HG02981 (cell line): ENCODE data around the gene DDI2.
"Not testable (repeated sequence)": the region's sequence is repeated elsewhere in the genome, so short reads cannot be mapped to it uniquely, and the experiment has no call there.

Source experiments
- ATAC-seq: cut with Tn5 transposase; IDR thresholded peaks from one replicate; pipeline ENCODE4 v1.9.1; 2021; ENCODE audit warnings: mild to moderate bottlenecking, moderate library complexity; ENCODE audit not compliant: unreplicated experiment

Gene DDI2

GRCh38 chr1:15617173-15618076, at the start of gene DDI2:
Gene DDI2 (plus strand): TSS chr1:15617458. CDS start chr1:15617671, 213 bp downstream.
- peak; percentile 58 for ATAC-seq

GRCh38 chr1:15568387-15569073, 48.7 kb upstream of the DDI2 start:
- no peak for ATAC-seq

GRCh38 chr1:15570861-15571260, 46.4 kb upstream of the DDI2 start:
- ATAC-seq: no peak

GRCh38 chr1:15571266-15571665, 46.0 kb upstream of the DDI2 start:
- no peak for ATAC-seq

- ATAC-seq: no peak
Observed at GRCh38 chr1:15573477-15573876, 43.8 kb upstream of the DDI2 start.

GRCh38 chr1:15574741-15575140, 42.5 kb upstream of the DDI2 start:
- ATAC-seq: no peak

GRCh38 chr1:15575549-15576150, 41.6 kb upstream of the DDI2 start:
- ATAC-seq: no peak

- no peak for ATAC-seq
Observed at GRCh38 chr1:15577691-15578090, 39.6 kb upstream of the DDI2 start.

- ATAC-seq: no peak
Observed at GRCh38 chr1:15578921-15579682, 38.2 kb upstream of the DDI2 start.

GRCh38 chr1:15579683-15580047, 37.6 kb upstream of the DDI2 start:
- no peak for ATAC-seq

GRCh38 chr1:15583016-15583706, 34.1 kb upstream of the DDI2 start:
- ATAC-seq: no peak

GRCh38 chr1:15584489-15585363, 32.5 kb upstream of the DDI2 start, which contains the start of gene AGMAT:
Gene AGMAT (minus strand): TSS chr1:15585051. CDS start chr1:15584967, 84 bp downstream.
- peak; percentile 75 for ATAC-seq

- ATAC-seq: no peak
Observed at GRCh38 chr1:15592285-15592684, 25.0 kb upstream of the DDI2 start.

- no peak for ATAC-seq
Observed at GRCh38 chr1:15595809-15596617, 21.2 kb upstream of the DDI2 start.

GRCh38 chr1:15598436-15598835, 18.8 kb upstream of the DDI2 start:
- ATAC-seq: no peak

- peak; percentile 97 for ATAC-seq
Observed at GRCh38 chr1:15603050-15603965, 13.9 kb upstream of the DDI2 start.

- ATAC-seq: not testable (repeated sequence)
Observed at GRCh38 chr1:15603966-15604282, 13.3 kb upstream of the DDI2 start.

GRCh38 chr1:15604400-15604799, 12.9 kb upstream of the DDI2 start:
- ATAC-seq: not testable (repeated sequence)
